CD14-positive monocyte (primary cell): ENCODE data around the gene TEPSIN. TPM values are rescaled to one million over a fixed set of nuclear protein-coding genes. Genes with fewer than 3 reads are reported as not detected.

Experiments
- DNase-seq, 3 donors: peaks; one replicate each; pipeline ENCODE4 v3.0.0-alpha.2; 2011 to 2022
- H2AFZ ChIP-seq: 2 replicates; pipeline ENCODE4 v1.6.0; 2012; ENCODE audit warnings: mild to moderate bottlenecking, low read depth, low read length, inconsistent platforms; ENCODE audit not compliant: insufficient read depth, poor library complexity, severe bottlenecking
- H3K27ac ChIP-seq, 2 donors: 1 replicate in 1 of 2; 2 replicates in 1 of 2; pipeline ENCODE4 v1.5.1; 2012 to 2013; ENCODE audit warnings: low read length in 2 of 2, control low read depth in 1 of 2, inconsistent platforms in 1 of 2, low read depth in 1 of 2, mild to moderate bottlenecking in 1 of 2
- H3K27me3 ChIP-seq, 2 donors: one replicate each; pipeline versions ENCODE4 v1.6.0 to v1.6.1; 2011 to 2013; ENCODE audit warnings: low read length in 2 of 2; ENCODE audit not compliant: control insufficient read depth in 2 of 2, insufficient read depth in 2 of 2
- H3K36me3 ChIP-seq, 2 donors: replicated peaks in 1 of 2; 1 replicate in 1 of 2; 2 replicates in 1 of 2; pipeline versions ENCODE4 v1.5.1 to v1.6.1; 2012 to 2013; ENCODE audit warnings: low read length in 2 of 2, control low read depth in 1 of 2, inconsistent platforms in 1 of 2, mild to moderate bottlenecking in 1 of 2; ENCODE audit not compliant: insufficient read depth in 2 of 2, control insufficient read depth in 1 of 2
- H3K4me1 ChIP-seq, 2 donors: 1 replicate in 1 of 2; 2 replicates in 1 of 2; pipeline versions ENCODE4 v1.5.1 to v1.6.1; 2012 to 2013; ENCODE audit warnings: low read length in 2 of 2, control low read depth in 1 of 2, inconsistent platforms in 1 of 2, mild to moderate bottlenecking in 1 of 2, moderate library complexity in 1 of 2; ENCODE audit not compliant: insufficient read depth in 2 of 2, control insufficient read depth in 1 of 2
- H3K4me2 ChIP-seq: replicated peaks from 2 replicates; pipeline ENCODE3; 2012; ENCODE audit warnings: low read length, moderate library complexity, mild to moderate bottlenecking; ENCODE audit not compliant: poor library complexity, severe bottlenecking; ENCODE audit errors: extremely low read depth
- H3K4me3 ChIP-seq, 3 experiments: fragments of 200-600 bp in 1 of 3; sonication (generic) in 1 of 3; replicated peaks in 1 of 3; 1 replicate in 2 of 3; 2 replicates in 1 of 3; pipeline ENCODE4 v1.5.1; 2011 to 2013; ENCODE audit warnings: low read length in 3 of 3, mild to moderate bottlenecking in 3 of 3, control low read depth in 2 of 3, low read depth in 2 of 3, inconsistent platforms in 1 of 3, moderate library complexity in 1 of 3
- H3K79me2 ChIP-seq: 2 replicates; pipeline ENCODE4 v1.6.0; 2012; ENCODE audit warnings: mild to moderate bottlenecking, control low read depth, inconsistent platforms, low read length, moderate library complexity; ENCODE audit not compliant: insufficient read depth
- H3K9ac ChIP-seq: 2 replicates; pipeline ENCODE4 v1.6.0; 2017; ENCODE audit warnings: low read length, mild to moderate bottlenecking; ENCODE audit not compliant: insufficient read depth, poor library complexity, severe bottlenecking
- H3K9me3 ChIP-seq, 2 donors: replicated peaks in 1 of 2; 1 replicate in 1 of 2; 2 replicates in 1 of 2; pipeline versions ENCODE4 v1.5.1 to v1.6.1; 2012 to 2013; ENCODE audit warnings: low read length in 2 of 2, control low read depth in 1 of 2; ENCODE audit not compliant: control insufficient read depth in 1 of 2, insufficient read depth in 1 of 2
- H4K20me1 ChIP-seq: 2 replicates; pipeline ENCODE4 v1.6.0; 2012; ENCODE audit warnings: mild to moderate bottlenecking, low read length, control low read depth, moderate library complexity; ENCODE audit not compliant: insufficient read depth
- H3K27ac Mint-ChIP-seq, 7 donors: one replicate each; pipeline ENCODE4 v1.8.0; 2020; ENCODE audit warnings: mild to moderate bottlenecking in 7 of 7, mixed read lengths in 7 of 7, moderate library complexity in 6 of 7, inconsistent platforms in 2 of 7
- H3K27me3 Mint-ChIP-seq, 3 donors: one replicate each; pipeline ENCODE4 v1.8.0; 2021 to 2022; ENCODE audit warnings: low read depth in 3 of 3, mild to moderate bottlenecking in 3 of 3, mixed read lengths in 3 of 3, moderate library complexity in 3 of 3, inconsistent platforms in 1 of 3
- H3K36me3 Mint-ChIP-seq, 2 donors: one replicate each; pipeline ENCODE4 v1.8.0; 2020; ENCODE audit warnings: mixed read lengths in 2 of 2, inconsistent platforms in 1 of 2, mild to moderate bottlenecking in 1 of 2
- H3K4me1 Mint-ChIP-seq: one replicate; pipeline ENCODE4 v1.8.0; 2020; ENCODE audit warnings: mild to moderate bottlenecking, mixed read lengths
- H3K4me3 Mint-ChIP-seq, 2 donors: one replicate each; pipeline ENCODE4 v1.8.0; 2020; ENCODE audit warnings: mild to moderate bottlenecking in 2 of 2, mixed read lengths in 2 of 2, moderate library complexity in 1 of 2
- H3K9me3 Mint-ChIP-seq, 7 donors: one replicate each; pipeline ENCODE4 v1.8.0; 2020 to 2022; ENCODE audit warnings: mixed read lengths in 7 of 7, mild to moderate bottlenecking in 6 of 7, moderate library complexity in 6 of 7, inconsistent platforms in 2 of 7
- CTCF ChIP-seq: fragments of 200-600 bp; IDR thresholded peaks from one replicate; pipeline ENCODE4 v1.8.0; 2022; ENCODE audit warnings: antibody characterized with exemption, mild to moderate bottlenecking
- WGBS: methylation state at CpG from one replicate; pipeline ENCODE4 v1.1.5; 2013; ENCODE audit warnings: missing lambda C conversion rate; ENCODE audit not compliant: insufficient coverage; 5-methylcytosine and 5-hydroxymethylcytosine counted together
- intact Hi-C, 2 donors: fragments of 100-400 bp; cut with micrococcal nuclease; formaldehyde crosslinking; loops; one replicate each; pipeline versions ENCODE4 v1.15.0 to v1.15.1; 2023
- polyA plus RNA-seq, 3 donors: library from polyadenylated mRNA; depleted of rRNA in 1 of 3; unstranded in 2 of 3; stranded (reverse) in 1 of 3; fragments of 300-500 nt in 2 of 3; fragments of >200 nt in 1 of 3; fragmentation: Illumina TruSeq in 2 of 3; gene quantifications; 1 replicate in 2 of 3; 2 replicates in 1 of 3; pipeline ENCODE4 v1.2.3, GENCODE V29; 2012 to 2021

Gene TEPSIN
- polyA plus RNA-seq, 3 donors, result 3.4 to 136 (median 4.5) TPM

- Histone ChIP-seq H3K27me3 (peaks cover 0 to 20% of the 10 kb centered on the region in 2 donors), H3K9me3 (peaks cover 0 to 3% of the 10 kb centered on the region in 2 donors), H3K27ac (no peak overlapping the region), H4K20me1 (no peaks in the 10 kb centered on the region), H3K79me2 (no peaks in the 10 kb centered on the region), H3K36me3 (no peaks in the 10 kb centered on the region), H3K4me1 (no peaks in the 10 kb centered on the region), H3K9ac (no peak overlapping the region), H3K4me2 (no peak overlapping the region), H2AFZ (no peak overlapping the region), H3K4me3 (no peak overlapping the region)
- TF ChIP-seq CTCF, result no peak
- Mint-ChIP-seq H3K27me3 (peaks cover 13 to 29% (median 17%) of the 10 kb centered on the region in 3 donors), H3K4me1 (peaks cover 2% of the 10 kb centered on the region), H3K36me3 (no peaks in the 10 kb centered on the region), H3K27ac (no peak overlapping the region), H3K4me3 (peak overlapping the region in 1 of 2 donors; percentile 55), H3K9me3 (peaks cover 0 to 7% (median 0%) of the 10 kb centered on the region in 7 donors)
- no peak for DNase-seq
- intact Hi-C loops, result no loop called here
- WGBS, result 97% methylated on average over 10 of the region's 11 CpGs
These were observed 55.0 kb downstream of the TEPSIN start for GRCh38 chr17:81183807-81184206.

- Mint-ChIP-seq H3K4me3 (no peak overlapping the region), H3K4me1 (peaks cover 2% of the 10 kb centered on the region), H3K27ac (peak overlapping the region in 1 of 7 donors; percentile 42), H3K36me3 (no peaks in the 10 kb centered on the region), H3K9me3 (peaks cover 0 to 7% (median 0%) of the 10 kb centered on the region in 7 donors), H3K27me3 (peaks cover 13 to 29% (median 17%) of the 10 kb centered on the region in 3 donors)
- no peak for TF ChIP-seq CTCF
- Histone ChIP-seq H3K9me3 (peaks cover 0 to 3% of the 10 kb centered on the region in 2 donors), H3K9ac (no peak overlapping the region), H3K36me3 (no peaks in the 10 kb centered on the region), H2AFZ (no peak overlapping the region), H3K27ac (no peak overlapping the region), H3K4me2 (no peak overlapping the region), H3K4me3 (no peak overlapping the region), H3K4me1 (no peaks in the 10 kb centered on the region), H3K79me2 (no peaks in the 10 kb centered on the region), H3K27me3 (peaks cover 0 to 20% of the 10 kb centered on the region in 2 donors), H4K20me1 (no peaks in the 10 kb centered on the region)
- intact Hi-C loops, result no loop called here
- 92% methylated on average over 9 of the region's 10 CpGs for WGBS
- DNase-seq, result no peak
These were observed 55.5 kb downstream of the TEPSIN start for GRCh38 chr17:81183316-81183715.
